Measurements from ENCODE around the gene GRIP2. TPM values are rescaled to one million over a fixed set of nuclear protein-coding genes. Genes with fewer than 3 reads are reported as not detected.

GRIP2 gene
- total RNA-seq, 2 donors from 2014 or later, result 0.47 to 0.53 TPM

DNA sequence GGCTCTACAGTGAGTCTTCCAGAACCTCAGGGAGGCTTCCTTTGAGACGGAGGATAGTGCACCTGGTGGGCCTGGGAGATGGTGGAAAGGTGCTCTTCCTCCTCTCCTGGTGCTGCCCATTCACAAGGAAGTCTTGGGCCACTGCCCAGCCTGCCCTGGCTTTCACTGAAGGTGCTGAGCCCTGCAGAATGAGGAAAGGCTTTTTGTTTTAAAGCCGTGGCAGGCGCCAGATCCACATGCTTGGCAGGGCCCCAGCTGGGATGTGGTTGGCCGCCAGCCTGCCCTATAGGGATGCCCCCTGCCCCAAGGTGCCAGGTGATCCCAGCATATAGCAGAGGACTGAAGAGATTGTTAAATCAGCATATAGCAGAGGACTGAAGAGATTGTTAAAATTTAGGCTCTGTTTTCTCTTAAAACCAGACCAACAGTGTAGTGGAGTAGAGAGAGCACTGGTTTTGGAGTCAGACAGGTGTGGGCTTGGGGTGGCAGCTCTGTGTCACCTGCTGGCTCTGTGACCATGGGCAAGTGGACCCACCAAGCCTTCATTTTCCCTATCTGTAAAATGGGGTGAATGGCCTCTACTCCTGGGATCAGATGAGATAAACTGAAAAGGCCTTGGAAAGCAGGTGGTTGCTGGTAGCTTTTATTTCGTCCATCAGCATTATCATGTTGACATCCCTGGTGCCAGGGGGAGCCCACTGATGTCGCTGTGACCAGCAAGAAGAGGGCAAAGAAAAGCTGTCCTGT lies 84.4 kb downstream of the GRIP2 start:
- Histone ChIP-seq H3K4me3 (no peak overlapping the region), H3K27me3 (no peaks in the 10 kb centered on the region), H3K9me3 (no peaks in the 10 kb centered on the region), H3K36me3 (no peaks in the 10 kb centered on the region), H3K27ac (no peak overlapping the region), H3K4me1 (peaks cover 14% of the 10 kb centered on the region), H3K9ac (ENCODE audit: low read depth in 2 of 2, low read length in 2 of 2) (no peak overlapping the region)
- DNase-seq, result no peak
- intact Hi-C loops (cut with DNase I), result loop anchor here (5.0 kb wide), 1 partner anchor 53 kb away; the partner anchor contains the start of gene SLC6A6
- TF ChIP-seq CTCF (IDR thresholded peaks at IDR 0.05), result no peak

DNA sequence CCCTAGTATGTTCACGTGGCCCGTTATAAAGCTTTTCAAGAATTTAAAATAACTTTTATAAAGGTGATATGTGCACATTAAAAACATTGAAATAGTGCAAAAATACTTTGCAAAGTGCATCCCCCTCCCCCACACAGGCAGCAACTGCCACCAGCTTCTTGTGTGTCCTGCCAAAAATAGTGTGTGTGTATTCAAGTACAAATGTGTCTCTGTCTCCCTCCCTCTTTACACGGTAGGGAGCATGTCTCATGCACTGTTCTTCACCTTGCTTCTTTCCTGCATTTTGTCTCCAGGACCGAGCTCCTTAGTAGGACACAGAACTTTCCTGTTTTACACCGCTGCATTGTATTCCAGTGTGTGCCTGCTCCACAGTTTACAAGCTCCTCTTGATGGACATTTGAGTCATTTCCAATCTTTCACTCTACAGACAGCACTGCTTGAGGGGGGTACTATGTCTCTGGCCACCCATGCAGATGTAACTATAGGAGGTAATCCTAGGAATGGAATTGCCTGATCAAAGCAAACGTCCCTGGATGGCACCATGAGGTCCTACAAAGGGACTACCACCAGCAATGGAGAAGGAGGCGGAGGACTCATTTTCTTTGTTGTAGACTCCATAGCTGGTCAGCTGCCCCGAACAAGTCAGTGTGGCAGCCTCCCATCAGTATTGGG lies 85.4 kb downstream of the GRIP2 start:
- no peak for DNase-seq
- intact Hi-C loops (cut with DNase I), result loop anchor here (5.0 kb wide), 1 partner anchor 52 kb away; the partner anchor contains the start of gene SLC6A6
- Histone ChIP-seq H3K9ac (ENCODE audit: low read depth in 2 of 2, low read length in 2 of 2) (no peak overlapping the region), H3K4me3 (no peak overlapping the region), H3K27me3 (no peaks in the 10 kb centered on the region), H3K27ac (no peak overlapping the region), H3K36me3 (no peaks in the 10 kb centered on the region), H3K9me3 (no peaks in the 10 kb centered on the region), H3K4me1 (peaks cover 14% of the 10 kb centered on the region)
- TF ChIP-seq CTCF (IDR thresholded peaks at IDR 0.05), result no peak

DNA sequence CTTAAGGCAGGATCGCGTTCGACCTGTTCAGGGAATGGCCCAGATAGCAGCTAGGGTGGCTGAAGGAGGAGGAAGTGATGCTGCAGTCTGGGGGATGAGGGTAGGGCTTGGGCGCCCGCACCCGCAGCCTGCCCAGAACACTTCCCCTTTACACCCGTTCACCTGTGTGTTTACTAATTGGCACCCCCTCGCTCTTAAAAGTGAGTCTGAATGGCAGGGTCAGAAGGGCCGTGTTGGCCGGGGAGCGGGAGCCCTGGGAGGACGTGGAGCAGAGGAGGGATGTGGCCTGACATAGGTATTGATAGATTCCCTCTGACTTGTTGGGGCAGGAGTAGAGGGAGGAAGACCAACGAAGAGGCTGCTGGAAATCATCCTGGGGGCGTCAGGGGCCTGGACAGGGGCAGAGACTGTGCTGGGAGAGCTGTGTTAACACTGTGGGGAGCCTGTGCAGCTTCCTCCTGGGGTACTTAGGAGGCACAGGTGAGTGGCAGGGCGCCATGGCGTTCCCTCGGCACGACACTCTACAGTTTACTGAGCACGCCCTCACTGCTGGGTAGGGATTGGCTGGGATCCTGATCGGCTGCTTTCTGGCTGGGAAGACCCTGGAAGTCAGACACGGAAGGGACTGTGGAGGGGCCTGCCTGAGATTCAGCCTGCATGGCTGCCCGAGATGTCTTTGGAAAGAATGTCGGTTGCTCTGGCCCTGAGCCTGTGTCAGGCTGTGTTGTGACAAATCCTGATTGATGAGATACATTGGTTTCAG lies 86.1 kb downstream of the GRIP2 start:
- Histone ChIP-seq H3K36me3 (no peaks in the 10 kb centered on the region), H3K9ac (ENCODE audit: low read depth in 2 of 2, low read length in 2 of 2) (no peak overlapping the region), H3K4me3 (no peak overlapping the region), H3K27me3 (no peaks in the 10 kb centered on the region), H3K27ac (no peak overlapping the region), H3K4me1 (peaks cover 14% of the 10 kb centered on the region), H3K9me3 (no peaks in the 10 kb centered on the region)
- intact Hi-C loops (cut with DNase I), result no loop called here
- TF ChIP-seq CTCF (IDR thresholded peaks at IDR 0.05), result no peak
- no peak for DNase-seq

GRCh38 chr3:14452740-14453710 lies 87.1 kb downstream of the GRIP2 start:
- H3K4me1 ChIP-seq, result peaks cover 14% of the 10 kb centered on the region
- H3K9me3 ChIP-seq, result no peaks in the 10 kb centered on the region
- intact Hi-C loops (cut with DNase I), result no loop called here
- no peak overlapping the region for H3K4me3 ChIP-seq
- no peaks in the 10 kb centered on the region for H3K27me3 ChIP-seq
- peak overlapping the region; percentile 61 for H3K27ac ChIP-seq
- peak; percentile 90 for DNase-seq
- H3K9ac ChIP-seq (ENCODE audit: low read depth in 2 of 2, low read length in 2 of 2), result peak overlapping the region in 1 of 2 donors; percentile 49
- H3K36me3 ChIP-seq, result no peaks in the 10 kb centered on the region
- TF ChIP-seq CTCF (IDR thresholded peaks at IDR 0.05), result peak; percentile 15
